HepG2 (cell line): ENCODE measurements around the gene RHOBTB3.
A peak's percentile ranks its signal among the peaks of the same experiment; 100 is the strongest.

Experiments used
- CREM ChIP-seq, 2 experiments: sonication (generic) in 1 of 2; formaldehyde crosslinking in 1 of 2; IDR thresholded peaks; 2 replicates each; pipeline versions ENCODE4 v1.4.0 to v1.6.1; 2016 to 2020; ENCODE audit warnings: antibody characterized with exemption in 1 of 2, mild to moderate bottlenecking in 1 of 2, missing genetic modification reagents in 1 of 2
- ETS1 ChIP-seq: sonication (generic); formaldehyde crosslinking; IDR thresholded peaks from 2 replicates; pipeline ENCODE4 v1.4.0; 2020; ENCODE audit warnings: missing genetic modification reagents
- EZH2 ChIP-seq: conservative IDR thresholded peaks from 2 replicates; pipeline ENCODE4 v1.6.1; 2012; ENCODE audit warnings: mild to moderate bottlenecking, low read depth, low read length, moderate library complexity
- FOSL2 ChIP-seq: sonication (generic); formaldehyde crosslinking; IDR thresholded peaks from 2 replicates; pipeline ENCODE4 v1.4.0; 2020; ENCODE audit warnings: missing genetic modification reagents
- JUNB ChIP-seq: sonication (generic); formaldehyde crosslinking; IDR thresholded peaks from 2 replicates; pipeline ENCODE4 v1.8.0; 2022; ENCODE audit warnings: missing genetic modification reagents, mild to moderate bottlenecking, borderline replicate concordance
- MLLT10 ChIP-seq: sonication (generic); formaldehyde crosslinking; IDR thresholded peaks from 2 replicates; pipeline ENCODE4 v1.4.0; 2020; ENCODE audit warnings: missing genetic modification reagents
- NBN ChIP-seq: fragments of 450-650 bp; conservative IDR thresholded peaks from 2 replicates; pipeline ENCODE4 v1.6.1; 2017
- POLR2G ChIP-seq: fragments of 200-400 bp; formaldehyde crosslinking; IDR thresholded peaks from 2 replicates; pipeline ENCODE4 v1.6.1; 2018; ENCODE audit warnings: mild to moderate bottlenecking, low read depth, low read length, moderate library complexity
- RAD21 ChIP-seq: fragments of 450-650 bp; formaldehyde crosslinking; IDR thresholded peaks from 2 replicates; pipeline ENCODE4 v1.5.0; 2020; ENCODE audit warnings: mild to moderate bottlenecking
- SIN3A ChIP-seq: IDR thresholded peaks from 2 replicates; pipeline ENCODE4 v1.6.1; 2011; ENCODE audit warnings: low read depth, mild to moderate bottlenecking, control low read depth, low read length, borderline replicate concordance
- TARDBP ChIP-seq: sonication (generic); formaldehyde crosslinking; IDR thresholded peaks from 2 replicates; pipeline ENCODE4 v1.8.0; 2022; ENCODE audit warnings: mild to moderate bottlenecking, missing genetic modification reagents
- ZC3H4 ChIP-seq: sonication (generic); formaldehyde crosslinking; IDR thresholded peaks from 2 replicates; pipeline ENCODE4 v1.4.0; 2020; ENCODE audit warnings: missing genetic modification reagents, borderline replicate concordance
- TF ChIP-seq, protein P1 (sequence below): sonication (generic); formaldehyde crosslinking; IDR thresholded peaks from 2 replicates; pipeline ENCODE4 v1.4.0; 2020; ENCODE audit warnings: mild to moderate bottlenecking, missing genetic modification reagents
- TF ChIP-seq, protein P2 (sequence below): sonication (generic); formaldehyde crosslinking; IDR thresholded peaks from 2 replicates; pipeline ENCODE4 v1.5.0; 2020; ENCODE audit warnings: mild to moderate bottlenecking, missing genetic modification reagents, moderate library complexity

GRCh38 chr5:95823218-95823737 is 92.1 kb downstream of the RHOBTB3 start:
- TF ChIP-seq MLLT10 (CRISPR knock-in tag) (no peak), ZC3H4 (CRISPR knock-in tag) (peak; percentile 73; the same call in 1 of the 2 replicates), CREM (IDR thresholded peaks at IDR 0.05) (no peak), CREM (CRISPR knock-in tag; IDR thresholded peaks at IDR 0.05) (no peak), RAD21 (CRISPR knock-in tag) (0 out of 2 replicates have a peak, but pooled peaks have one; percentile 20), SIN3A (no peak), JUNB (no peak), EZH2 (no peak), FOSL2 (CRISPR knock-in tag) (no peak), POLR2G (no peak), NBN (no peak), TARDBP (CRISPR knock-in tag) (no peak), ETS1 (CRISPR knock-in tag) (no peak)
- TF ChIP-seq, protein P1, sequence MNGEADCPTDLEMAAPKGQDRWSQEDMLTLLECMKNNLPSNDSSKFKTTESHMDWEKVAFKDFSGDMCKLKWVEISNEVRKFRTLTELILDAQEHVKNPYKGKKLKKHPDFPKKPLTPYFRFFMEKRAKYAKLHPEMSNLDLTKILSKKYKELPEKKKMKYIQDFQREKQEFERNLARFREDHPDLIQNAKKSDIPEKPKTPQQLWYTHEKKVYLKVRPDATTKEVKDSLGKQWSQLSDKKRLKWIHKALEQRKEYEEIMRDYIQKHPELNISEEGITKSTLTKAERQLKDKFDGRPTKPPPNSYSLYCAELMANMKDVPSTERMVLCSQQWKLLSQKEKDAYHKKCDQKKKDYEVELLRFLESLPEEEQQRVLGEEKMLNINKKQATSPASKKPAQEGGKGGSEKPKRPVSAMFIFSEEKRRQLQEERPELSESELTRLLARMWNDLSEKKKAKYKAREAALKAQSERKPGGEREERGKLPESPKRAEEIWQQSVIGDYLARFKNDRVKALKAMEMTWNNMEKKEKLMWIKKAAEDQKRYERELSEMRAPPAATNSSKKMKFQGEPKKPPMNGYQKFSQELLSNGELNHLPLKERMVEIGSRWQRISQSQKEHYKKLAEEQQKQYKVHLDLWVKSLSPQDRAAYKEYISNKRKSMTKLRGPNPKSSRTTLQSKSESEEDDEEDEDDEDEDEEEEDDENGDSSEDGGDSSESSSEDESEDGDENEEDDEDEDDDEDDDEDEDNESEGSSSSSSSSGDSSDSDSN (CRISPR knock-in tag), result no peak
- TF ChIP-seq, protein P2, sequence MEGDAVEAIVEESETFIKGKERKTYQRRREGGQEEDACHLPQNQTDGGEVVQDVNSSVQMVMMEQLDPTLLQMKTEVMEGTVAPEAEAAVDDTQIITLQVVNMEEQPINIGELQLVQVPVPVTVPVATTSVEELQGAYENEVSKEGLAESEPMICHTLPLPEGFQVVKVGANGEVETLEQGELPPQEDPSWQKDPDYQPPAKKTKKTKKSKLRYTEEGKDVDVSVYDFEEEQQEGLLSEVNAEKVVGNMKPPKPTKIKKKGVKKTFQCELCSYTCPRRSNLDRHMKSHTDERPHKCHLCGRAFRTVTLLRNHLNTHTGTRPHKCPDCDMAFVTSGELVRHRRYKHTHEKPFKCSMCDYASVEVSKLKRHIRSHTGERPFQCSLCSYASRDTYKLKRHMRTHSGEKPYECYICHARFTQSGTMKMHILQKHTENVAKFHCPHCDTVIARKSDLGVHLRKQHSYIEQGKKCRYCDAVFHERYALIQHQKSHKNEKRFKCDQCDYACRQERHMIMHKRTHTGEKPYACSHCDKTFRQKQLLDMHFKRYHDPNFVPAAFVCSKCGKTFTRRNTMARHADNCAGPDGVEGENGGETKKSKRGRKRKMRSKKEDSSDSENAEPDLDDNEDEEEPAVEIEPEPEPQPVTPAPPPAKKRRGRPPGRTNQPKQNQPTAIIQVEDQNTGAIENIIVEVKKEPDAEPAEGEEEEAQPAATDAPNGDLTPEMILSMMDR (CRISPR knock-in tag), result no peak
